NCI-H2107 treated with DMSO at 0.1 percent for 48 hours (cell line): ENCODE results near the gene MATN1.

ENCODE experiments used
- DNase-seq: peaks from one replicate; lab custom pipeline; 2025; ENCODE audit not compliant: unreplicated experiment; lab: John Stamatoyannopoulos, UW

The MATN1 gene

DNA sequence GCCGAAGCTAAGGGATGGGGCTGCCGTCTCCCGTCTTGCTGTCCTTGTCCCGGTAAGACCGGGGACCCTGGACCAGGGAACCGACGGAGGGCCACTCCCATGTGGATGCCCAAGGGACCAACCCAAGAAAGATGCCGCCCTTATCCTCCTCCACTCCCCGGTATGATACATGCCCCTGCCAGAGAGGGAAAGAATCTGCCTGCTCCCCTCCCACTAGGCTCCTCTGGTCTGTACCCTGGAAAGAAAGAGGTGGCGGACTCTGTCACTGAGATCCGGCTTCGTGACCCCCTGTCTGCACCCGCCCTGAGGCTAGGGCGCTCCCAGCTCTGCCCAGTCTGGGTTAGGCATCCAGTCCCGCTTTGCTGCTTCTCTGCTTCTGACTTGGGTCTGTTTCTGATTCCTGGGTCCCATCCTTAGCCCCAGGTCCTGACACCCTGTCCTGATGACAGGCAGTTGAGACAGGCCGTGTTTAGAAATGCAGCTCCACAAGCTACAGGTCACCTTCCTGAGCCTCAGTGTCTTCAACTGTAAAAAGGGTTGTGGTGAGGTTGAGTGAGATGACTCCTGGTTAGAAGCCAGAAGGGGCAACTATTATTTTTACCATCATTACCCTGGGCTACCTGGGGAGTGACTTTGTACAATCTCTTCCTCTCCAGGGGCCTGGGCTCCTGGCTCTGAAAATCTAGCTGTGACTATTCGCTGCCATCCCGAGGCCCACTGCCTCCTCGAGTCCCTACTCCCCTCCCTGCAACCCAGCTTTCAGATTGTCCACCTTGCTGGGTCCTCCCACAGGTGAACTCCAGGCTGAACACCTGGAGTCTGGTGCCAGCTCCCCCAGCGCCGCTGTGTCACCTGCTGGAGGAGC lies 3.7 kb downstream of the MATN1 start:
- peak; percentile 42 for DNase-seq

DNA sequence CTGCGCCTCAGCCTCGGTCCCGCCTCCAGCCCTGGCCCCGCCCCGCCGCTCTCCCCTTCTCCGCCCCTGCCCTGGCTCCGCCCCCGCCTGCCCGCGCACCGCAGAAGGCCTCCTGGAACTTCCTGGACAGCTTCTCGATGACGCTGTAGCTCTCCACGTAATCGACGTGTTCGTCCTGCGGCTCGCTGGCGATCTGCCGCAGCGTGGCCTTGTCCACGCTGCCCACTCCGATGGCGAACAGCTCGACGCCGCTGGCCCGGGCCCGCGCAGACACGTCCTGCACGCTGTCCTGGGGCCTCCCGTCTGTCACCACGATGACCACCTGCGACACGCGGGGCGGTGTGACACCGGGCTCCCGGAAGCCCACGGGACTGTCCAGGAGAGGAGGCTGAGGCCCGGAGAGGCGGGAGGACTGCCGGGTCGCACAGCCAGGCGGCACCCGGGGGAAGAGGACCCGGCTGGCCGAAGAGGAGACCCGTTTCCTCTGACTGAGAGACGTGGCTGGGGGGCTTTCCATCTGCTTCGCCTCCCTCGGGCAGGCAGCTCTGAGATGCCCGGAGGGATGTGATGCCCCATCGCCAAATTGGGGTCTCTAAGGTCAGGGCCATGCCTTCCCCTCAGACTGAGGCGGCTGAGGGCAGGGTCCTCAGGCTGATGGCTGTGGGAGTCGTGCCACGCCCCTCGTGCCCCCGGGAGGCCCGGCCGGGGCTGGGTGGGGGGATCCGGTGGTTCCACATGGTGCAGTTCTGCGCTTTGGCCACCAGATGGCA lies 4.6 kb downstream of the MATN1 start:
- peak; percentile 98 for DNase-seq

GRCh38 chr1:30718091-30718635 lies 5.2 kb downstream of the MATN1 start:
- DNase-seq = peak; percentile 98

- DNase-seq = no peak
These were observed 6.7 kb downstream of the MATN1 start for GRCh38 chr1:30716646-30717045.

- DNase-seq = no peak
These were observed 7.5 kb downstream of the MATN1 start for GRCh38 chr1:30715886-30716285.

- DNase-seq = no peak
These were observed 8.2 kb downstream of the MATN1 start for GRCh38 chr1:30715216-30715615.

DNA sequence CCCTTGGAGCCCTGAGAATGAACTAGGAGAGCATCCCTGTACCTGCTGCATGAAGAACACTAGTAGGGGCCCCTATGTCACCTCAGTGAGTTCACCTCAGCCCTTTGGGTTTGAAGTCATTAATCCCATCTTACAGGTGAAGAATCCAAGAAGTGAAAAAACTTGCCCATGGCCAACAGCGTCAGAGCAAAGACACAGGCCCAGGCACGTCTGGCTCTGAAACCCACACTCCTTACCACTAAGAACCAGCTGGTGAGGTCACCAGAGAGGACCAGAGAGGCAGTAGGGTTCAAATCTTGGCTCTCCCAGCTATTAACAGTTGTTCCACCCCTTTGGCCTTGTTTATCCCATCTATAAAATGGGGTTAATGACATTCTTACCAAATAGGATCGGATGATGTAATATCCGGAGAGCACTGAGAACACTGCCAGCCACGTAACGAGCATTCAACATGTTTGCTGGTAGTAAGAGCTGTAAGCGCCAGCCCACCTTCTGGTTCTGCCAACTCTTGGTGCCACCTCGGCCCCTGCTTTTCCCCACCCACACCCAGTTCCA lies 8.8 kb downstream of the MATN1 start:
- DNase-seq = no peak

DNA sequence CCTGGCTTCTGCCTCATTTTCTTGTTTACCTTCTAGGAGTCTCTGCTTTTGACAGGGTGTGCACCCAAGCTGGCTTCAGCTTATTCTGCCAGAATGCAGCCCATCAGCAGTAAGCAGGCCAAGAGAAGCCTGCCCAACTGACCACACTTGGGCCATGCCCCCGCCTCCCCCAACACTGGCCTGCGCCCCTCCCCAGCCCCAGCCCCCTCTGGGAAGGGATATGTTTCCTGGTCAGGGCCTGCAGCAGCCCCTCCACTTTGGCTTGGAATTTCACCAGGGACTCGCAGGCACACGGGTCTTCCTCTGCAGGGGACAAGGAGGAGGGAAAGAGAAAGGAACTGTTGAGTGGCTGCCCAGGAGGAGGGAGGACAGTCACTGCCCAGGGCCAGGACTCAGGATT lies 9.4 kb downstream of the MATN1 start:
- no peak for DNase-seq

GRCh38 chr1:30713311-30713710 lies 10.1 kb downstream of the MATN1 start:
- no peak for DNase-seq

DNA sequence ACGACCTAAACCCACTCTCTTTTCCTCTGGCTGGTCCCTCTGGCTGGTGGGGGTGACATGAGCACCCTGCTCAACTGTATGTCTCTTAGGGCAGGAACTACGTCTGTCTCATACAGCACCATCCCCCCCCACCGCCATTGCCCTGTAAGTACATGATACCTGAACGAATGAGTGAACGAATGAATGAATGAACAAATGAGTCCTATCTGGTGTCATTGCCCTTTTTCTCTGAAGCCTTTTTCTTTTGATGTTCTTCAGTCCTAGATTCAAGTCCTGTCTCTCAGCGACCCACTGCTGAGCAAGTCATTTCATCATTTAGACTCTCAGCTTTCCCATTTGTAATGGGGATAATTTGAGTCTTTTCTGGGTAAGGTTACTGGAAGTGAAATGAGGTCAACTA lies 10.8 kb downstream of the MATN1 start:
- no peak for DNase-seq

DNA sequence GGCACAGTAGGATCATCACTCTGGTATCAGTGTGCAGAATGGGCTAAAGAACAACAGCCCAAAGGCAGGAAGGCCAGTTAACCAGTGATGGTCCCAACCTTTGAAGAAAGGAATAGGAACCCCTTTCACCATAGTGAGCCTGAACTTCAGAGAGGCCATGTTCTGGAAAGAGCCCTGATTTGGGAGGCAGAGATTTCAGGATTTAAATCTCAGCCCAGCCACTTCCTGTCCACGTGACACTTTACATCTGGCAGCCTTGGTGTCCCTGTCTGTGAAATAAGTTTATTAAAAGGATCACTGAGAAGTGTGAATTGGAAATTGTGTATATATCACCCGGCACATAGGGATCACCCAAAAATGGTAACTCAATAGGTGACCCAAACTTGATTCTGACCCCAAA lies 13.0 kb downstream of the MATN1 start:
- no peak for DNase-seq

- no peak for DNase-seq
These were observed 15.0 kb downstream of the MATN1 start for GRCh38 chr1:30708361-30708728.

DNA sequence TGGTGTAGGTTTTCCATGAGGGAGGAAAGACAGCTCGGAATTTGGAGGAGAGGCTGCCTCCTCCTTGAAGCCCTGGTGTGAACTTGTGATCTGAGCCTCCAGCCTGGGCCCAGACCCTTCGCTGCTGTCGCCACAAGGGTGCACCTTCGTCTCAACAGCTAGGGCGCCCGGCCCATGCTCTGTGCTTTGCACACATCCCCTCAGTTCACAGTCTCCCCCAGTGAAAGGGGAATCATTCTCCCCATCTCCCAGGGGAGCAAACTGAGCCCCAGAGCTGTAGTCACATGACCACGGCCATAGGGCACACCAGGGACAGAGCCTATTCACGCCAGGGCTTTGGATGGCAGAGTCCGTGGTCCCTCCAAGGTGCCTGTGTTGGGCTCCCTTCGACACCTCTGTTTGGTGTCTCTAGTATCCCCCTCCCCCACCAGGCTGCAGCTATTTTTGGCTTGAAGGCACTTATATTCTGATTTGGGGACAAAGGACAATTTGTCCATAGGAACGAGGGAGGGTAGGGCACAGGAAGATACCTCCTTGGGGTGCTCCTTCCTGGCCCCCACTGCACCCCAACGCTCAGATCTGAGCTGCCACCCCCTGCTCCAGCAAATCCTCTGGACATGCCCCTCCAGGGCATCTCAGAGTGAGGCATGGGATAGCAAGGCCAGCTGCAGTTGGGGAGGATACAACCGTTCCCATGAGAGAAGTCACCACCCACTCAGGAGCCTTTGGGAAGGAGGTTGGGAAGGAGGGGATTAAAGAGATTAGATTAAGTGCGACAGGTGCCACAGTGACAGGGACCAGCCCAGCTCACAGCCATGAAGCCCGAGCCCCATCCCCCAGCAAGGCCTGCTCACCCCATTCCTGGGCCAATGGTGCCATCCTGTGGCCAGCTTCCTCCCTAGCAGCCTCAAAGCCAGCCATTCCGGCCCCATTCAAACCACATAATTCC lies 15.7 kb downstream of the MATN1 start:
- DNase-seq = peak; percentile 61

DNA sequence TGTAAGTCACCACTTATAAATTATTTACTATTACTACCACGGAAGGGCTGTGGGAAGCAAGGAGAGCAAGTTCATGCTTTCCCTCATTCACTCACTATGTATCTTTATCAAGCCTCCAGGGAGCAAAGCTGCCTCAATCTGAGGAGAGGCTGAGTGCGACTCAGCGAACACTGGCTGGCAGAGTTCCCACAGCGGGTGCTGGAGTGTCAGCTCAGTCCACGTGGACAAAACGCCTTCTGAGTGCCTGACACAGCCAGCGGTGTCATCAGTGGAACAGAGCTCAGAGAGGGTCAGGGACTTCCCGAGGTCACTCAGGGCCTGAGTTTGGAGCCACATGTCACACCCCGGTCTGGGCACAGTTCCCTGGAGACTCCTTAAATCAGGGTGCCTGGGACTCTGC lies 16.9 kb downstream of the MATN1 start:
- DNase-seq = peak; percentile 24

DNA sequence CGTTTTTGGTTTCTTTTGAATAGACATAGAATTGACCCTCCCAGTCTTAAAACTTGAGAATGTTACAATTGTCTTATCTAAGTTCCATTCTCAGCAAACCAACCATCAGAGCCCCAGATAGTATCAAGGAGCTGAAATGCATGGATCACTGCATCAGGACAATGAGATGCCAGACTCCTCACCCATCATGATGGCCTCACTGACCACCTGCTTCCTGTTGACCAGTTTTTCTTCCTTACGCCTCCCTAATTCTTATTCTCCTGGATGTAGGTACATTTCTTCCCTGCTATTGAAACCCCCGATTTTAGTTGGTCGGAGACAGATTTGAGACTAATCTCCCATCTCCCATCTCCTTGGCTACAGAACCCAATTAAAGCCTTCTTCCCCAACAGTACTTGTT lies 17.7 kb downstream of the MATN1 start:
- no peak for DNase-seq

DNA sequence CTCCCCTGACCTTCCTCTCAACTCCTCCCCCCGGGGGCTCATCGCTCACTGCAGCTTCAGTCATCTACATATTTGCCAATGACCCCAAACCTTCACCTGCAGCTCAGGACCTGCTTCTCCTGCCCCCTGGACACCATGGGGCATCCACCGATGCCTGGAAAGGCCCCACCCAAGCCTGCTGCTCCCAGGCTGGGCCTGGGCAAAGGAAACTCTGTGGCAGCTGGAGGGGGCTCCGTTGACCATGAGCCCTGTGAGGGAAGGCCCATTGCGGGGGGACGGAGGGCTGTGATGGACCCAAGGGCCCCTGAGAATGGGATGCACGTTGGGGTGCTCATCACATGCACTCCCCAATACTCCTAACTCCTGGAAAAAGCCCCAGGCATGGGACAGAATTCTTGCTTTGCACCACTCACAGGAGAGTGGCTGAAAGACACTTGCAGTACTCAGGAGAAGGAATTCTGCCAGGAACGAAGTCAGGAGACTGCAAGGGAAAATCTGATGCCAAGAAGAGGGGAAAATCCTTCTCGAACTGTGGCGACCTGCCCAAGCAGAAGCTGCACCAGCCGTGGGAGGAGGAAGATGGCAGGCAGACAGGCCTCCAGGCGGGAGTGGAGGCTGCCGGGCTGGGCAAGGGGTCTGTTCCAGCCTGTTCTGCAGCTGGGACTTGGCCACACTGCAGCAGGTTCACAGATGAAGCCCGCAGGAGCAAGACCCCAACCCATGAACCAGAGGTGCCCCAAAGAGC lies 18.4 kb downstream of the MATN1 start:
- no peak for DNase-seq

GRCh38 chr1:30704271-30704670 lies 19.1 kb downstream of the MATN1 start:
- DNase-seq = no peak

DNA sequence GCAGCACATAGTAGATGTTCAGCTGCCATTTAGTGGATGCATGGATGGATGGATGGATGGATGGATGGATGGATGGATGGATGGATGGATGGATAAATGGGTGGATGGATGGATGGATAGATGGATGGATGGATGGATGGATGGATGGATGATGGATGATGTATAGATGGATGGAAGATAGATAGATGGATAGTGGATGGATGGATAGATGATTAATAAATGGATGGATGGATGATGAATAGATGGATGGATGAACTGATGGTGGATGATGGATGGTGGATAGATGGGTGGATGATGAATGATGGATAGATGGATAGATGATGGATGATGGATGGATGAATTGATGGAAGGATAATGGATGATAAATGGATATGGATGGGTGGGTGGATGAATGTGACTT lies 20.6 kb downstream of the MATN1 start:
- DNase-seq = no peak

DNA sequence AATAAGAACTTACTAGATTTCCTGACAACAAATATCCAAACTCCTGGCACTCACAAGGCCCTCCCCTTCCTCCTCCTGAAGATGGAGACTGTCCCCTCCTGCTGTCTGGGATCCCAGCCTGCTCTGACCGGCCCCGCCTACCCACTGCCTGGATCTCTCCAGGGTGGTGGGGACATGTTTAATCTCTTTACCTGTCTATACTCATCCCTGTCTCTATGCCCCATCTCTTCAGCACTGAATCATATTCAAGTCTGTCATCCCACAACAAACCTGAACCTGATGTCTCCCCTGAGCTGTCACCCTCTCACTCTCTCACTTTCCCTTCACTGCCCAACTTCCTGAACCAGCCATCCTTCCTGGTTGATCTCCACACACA lies 22.1 kb downstream of the MATN1 start:
- no peak for DNase-seq
